Transverse colon (tissue), 4 donors: ENCODE measurements around the gene CNTRL.
"Not testable (repeated sequence)": the region's sequence is repeated elsewhere in the genome, so short reads cannot be mapped to it uniquely, and the experiment has no call there.

Experiments used
- POLR2AphosphoS5 ChIP-seq, 3 donors: sonication (generic); formaldehyde crosslinking; IDR thresholded peaks; one replicate each; pipeline ENCODE4 v1.6.1; 2016; ENCODE audit warnings: antibody characterized with exemption in 3 of 3
- TF ChIP-seq, protein P1 (sequence below), 5 experiments: fragments of 200-600 bp in 3 of 5; fragments of 450-650 bp in 2 of 5; sonication (generic) in 3 of 5; IDR thresholded peaks; 1 replicate in 2 of 5; 2 replicates in 3 of 5; pipeline ENCODE4 v1.5.1; 2016 to 2017; ENCODE audit warnings: antibody characterized with exemption in 5 of 5, inconsistent platforms in 3 of 5, mild to moderate bottlenecking in 2 of 5, moderate library complexity in 1 of 5

DNA sequence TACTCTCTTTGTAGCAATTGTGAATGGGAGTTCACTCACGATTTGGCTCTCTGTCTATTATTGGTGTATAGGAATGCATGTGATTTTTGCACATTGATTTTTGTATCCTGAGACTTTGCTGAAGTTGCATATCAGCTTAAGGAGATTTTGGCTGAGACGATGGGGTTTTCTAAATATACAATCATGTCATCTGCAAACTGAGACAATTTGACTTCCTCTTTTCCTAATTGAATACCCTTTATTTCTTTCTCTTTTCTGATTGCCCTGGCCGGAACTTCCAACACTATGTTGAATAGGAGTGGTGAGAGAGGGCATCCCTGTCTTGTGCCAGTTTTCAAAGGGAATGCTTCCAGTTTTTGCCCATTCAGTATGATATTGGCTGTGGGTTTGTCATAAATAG, 54.6 kb downstream of the CNTRL start:
- TF ChIP-seq, protein P1, sequence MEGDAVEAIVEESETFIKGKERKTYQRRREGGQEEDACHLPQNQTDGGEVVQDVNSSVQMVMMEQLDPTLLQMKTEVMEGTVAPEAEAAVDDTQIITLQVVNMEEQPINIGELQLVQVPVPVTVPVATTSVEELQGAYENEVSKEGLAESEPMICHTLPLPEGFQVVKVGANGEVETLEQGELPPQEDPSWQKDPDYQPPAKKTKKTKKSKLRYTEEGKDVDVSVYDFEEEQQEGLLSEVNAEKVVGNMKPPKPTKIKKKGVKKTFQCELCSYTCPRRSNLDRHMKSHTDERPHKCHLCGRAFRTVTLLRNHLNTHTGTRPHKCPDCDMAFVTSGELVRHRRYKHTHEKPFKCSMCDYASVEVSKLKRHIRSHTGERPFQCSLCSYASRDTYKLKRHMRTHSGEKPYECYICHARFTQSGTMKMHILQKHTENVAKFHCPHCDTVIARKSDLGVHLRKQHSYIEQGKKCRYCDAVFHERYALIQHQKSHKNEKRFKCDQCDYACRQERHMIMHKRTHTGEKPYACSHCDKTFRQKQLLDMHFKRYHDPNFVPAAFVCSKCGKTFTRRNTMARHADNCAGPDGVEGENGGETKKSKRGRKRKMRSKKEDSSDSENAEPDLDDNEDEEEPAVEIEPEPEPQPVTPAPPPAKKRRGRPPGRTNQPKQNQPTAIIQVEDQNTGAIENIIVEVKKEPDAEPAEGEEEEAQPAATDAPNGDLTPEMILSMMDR (IDR thresholded peaks at IDR 0.05), result not testable (repeated sequence)
- TF ChIP-seq POLR2AphosphoS5 (IDR thresholded peaks at IDR 0.05), result not testable (repeated sequence)
